ENCODE data around the gene GNG2.

The GNG2 gene

DNA sequence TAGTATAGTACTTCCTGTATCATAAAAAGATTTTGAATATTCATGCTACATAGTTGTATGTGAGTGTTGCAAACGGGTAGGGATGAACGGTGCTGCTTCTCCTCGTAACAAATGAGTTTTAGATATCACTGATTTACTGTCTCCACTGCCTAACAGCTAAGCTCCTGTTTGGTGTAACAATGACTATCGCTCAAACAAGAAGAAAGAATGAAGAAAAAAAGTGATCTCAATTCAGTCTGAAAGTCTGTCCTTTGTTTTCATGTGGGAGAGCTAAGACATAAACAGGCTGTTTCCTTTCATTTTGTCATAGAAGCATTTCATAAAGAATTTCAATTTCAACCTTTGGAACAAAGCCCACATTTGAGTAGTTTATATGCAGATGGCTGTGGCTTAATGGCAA is 102.9 kb downstream of the GNG2 start:
- no peak for DNase-seq (ENCODE audit: low read depth)
- TF ChIP-seq, protein P1, sequence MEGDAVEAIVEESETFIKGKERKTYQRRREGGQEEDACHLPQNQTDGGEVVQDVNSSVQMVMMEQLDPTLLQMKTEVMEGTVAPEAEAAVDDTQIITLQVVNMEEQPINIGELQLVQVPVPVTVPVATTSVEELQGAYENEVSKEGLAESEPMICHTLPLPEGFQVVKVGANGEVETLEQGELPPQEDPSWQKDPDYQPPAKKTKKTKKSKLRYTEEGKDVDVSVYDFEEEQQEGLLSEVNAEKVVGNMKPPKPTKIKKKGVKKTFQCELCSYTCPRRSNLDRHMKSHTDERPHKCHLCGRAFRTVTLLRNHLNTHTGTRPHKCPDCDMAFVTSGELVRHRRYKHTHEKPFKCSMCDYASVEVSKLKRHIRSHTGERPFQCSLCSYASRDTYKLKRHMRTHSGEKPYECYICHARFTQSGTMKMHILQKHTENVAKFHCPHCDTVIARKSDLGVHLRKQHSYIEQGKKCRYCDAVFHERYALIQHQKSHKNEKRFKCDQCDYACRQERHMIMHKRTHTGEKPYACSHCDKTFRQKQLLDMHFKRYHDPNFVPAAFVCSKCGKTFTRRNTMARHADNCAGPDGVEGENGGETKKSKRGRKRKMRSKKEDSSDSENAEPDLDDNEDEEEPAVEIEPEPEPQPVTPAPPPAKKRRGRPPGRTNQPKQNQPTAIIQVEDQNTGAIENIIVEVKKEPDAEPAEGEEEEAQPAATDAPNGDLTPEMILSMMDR (IDR thresholded peaks at IDR 0.05; ENCODE audit: control insufficient read depth, insufficient read depth, low read depth, low read length, missing control alignments), result no peak
- no peak overlapping the region for H3K4me3 ChIP-seq (ENCODE audit: control insufficient read depth, low read depth, low read length)

DNA sequence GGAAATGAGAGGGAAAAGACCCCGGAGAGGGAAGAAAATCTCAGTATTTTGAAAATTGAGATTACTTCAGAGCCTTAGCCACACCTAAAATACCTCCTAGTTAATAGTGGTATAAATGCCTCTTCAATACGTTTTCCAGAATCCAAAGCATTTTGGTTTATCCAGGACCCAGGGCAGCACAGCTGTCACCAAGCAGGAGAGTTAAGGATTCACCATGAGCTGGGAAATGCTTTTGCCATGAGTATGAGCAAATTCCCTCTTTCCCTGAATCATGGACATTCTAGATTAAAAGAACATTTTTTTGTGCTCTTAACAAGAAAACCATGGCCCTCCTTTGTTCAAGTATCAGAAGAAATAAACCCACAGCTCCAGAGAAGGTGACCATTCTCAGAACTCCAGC is 107.1 kb downstream of the GNG2 start:
- H3K4me3 ChIP-seq (ENCODE audit: control insufficient read depth, low read depth, low read length), result no peak overlapping the region
- TF ChIP-seq, protein P1 (IDR thresholded peaks at IDR 0.05; ENCODE audit: control insufficient read depth, insufficient read depth, low read depth, low read length, missing control alignments), result no peak
- DNase-seq (ENCODE audit: low read depth), result no peak

DNA sequence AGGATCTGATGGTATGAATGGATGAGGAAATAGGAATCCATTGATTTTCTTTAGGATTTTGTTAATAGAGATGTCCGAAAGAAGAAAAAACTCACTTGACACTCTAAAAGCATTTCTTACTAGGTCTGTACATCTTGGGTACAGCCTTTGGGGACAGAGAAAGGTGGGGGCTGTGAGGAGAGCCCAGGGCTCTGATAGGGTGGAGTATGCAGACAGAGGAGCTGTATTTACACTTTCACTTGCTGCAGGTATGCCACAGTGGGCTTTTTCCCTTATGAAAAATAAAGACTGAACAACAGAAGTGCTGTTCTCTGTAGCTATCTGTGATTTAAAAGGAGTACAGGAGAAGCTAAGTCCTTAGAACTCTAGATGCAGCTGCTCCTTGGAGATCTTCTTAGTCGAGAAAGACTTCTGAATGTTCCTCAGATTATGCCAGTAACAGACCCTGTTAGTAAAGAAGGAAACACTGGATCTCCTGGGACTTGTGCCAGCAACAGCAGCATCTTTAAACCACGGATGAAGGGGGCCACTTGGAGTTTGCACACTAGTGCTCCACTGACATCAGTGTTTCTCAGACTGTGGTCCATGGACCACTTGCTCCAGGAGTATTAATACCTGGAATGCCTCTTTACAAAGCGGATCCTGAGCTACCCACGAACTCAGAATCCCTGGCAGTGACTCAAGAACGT is 109.6 kb downstream of the GNG2 start:
- DNase-seq (ENCODE audit: low read depth), result no peak
- no peak overlapping the region for H3K4me3 ChIP-seq (ENCODE audit: control insufficient read depth, low read depth, low read length)
- TF ChIP-seq, protein P1 (IDR thresholded peaks at IDR 0.05; ENCODE audit: control insufficient read depth, insufficient read depth, low read depth, low read length, missing control alignments), result no peak

DNA sequence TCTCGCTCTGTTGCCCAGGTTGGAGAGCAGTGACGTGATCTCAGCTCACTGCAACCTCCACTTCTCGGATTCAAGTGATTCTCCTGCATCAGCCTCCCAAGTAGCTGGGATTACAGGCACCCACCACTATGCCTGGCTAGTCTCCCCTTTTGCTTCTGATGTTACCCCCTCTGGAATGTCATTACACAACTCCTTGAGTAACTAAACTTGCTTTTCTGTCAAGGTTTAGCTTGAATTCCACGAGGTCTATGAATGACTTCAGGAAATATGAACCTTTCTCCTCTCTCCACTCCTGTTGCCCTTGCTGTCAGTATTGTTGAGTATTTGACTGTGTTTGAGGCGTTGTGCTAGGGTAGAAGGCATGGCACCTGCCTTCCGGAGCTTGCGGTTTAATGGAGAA is 112.2 kb downstream of the GNG2 start:
- no peak for DNase-seq (ENCODE audit: low read depth)
- H3K4me3 ChIP-seq (ENCODE audit: control insufficient read depth, low read depth, low read length), result no peak overlapping the region
- TF ChIP-seq, protein P1 (IDR thresholded peaks at IDR 0.05; ENCODE audit: control insufficient read depth, insufficient read depth, low read depth, low read length, missing control alignments), result no peak

DNA sequence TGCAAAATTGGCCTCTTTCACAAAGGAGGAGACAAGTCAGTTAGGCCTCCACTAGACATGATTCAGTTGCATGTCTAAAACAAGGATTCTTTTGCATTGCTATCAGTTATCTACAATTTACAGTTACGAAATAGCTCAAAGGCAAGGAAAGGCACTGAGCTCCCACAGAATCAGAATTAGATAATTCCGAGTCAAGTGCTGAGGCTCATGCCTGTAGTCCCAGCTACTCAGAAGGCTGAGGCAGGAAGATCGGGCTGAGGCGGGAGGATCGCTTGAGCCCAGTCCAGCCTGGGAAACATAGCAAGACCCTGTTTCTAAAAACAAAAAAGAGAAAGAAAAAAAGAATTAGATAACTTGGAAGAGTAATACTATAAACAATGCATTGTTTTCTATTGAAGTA is 116.7 kb downstream of the GNG2 start:
- no peak overlapping the region for H3K4me3 ChIP-seq (ENCODE audit: control insufficient read depth, low read depth, low read length)
- TF ChIP-seq, protein P1 (IDR thresholded peaks at IDR 0.05; ENCODE audit: control insufficient read depth, insufficient read depth, low read depth, low read length, missing control alignments), result no peak
- DNase-seq (ENCODE audit: low read depth), result no peak

DNA sequence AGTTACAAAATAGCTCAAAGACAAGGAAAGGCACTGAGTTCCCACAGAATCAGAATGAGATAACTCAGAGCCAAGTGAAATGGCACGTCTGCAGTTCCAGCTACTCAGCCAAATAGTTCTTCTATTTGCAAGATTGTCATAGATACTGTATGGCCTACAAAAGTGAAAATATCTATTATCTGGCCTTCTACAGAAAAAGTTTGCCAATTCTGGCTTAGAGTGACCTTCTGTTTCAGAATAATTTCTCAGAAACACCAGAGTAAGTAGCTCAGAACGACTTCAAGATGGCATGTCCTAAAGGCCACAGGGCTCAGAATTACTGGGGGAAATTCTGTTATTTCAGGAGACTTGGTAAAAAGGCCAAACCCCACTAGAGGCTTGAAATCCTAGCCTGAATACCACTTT is 118.3 kb downstream of the GNG2 start:
- DNase-seq (ENCODE audit: low read depth), result no peak
- no peak overlapping the region for H3K4me3 ChIP-seq (ENCODE audit: control insufficient read depth, low read depth, low read length)

More for the DNA sequence above, 118.3 kb downstream of the GNG2 start:
- TF ChIP-seq, protein P1 (IDR thresholded peaks at IDR 0.05; ENCODE audit: control insufficient read depth, insufficient read depth, low read depth, low read length, missing control alignments), result no peak

All from AG09309 (cell line).